H9 (cell line): Measurements from ENCODE around the gene RAD54L2. TPM values are rescaled to one million over a fixed set of nuclear protein-coding genes. Genes with fewer than 3 reads are reported as not detected.
"Not testable (repeated sequence)": the region's sequence is repeated elsewhere in the genome, so short reads cannot be mapped to it uniquely, and the experiment has no call there.

ENCODE experiments used
- DNase-seq: peaks from one replicate; pipeline ENCODE4 v3.0.0-alpha.2; 2017
- H2AFZ ChIP-seq: one replicate; pipeline ENCODE4 v1.6.1; 2013; ENCODE audit warnings: mild to moderate bottlenecking, low read length, control low read depth, moderate library complexity
- H2AK5ac ChIP-seq: 2 replicates; pipeline ENCODE4 v1.6.1; 2013; ENCODE audit warnings: low read length, control low read depth, mixed read lengths; ENCODE audit not compliant: insufficient read length
- H2BK120ac ChIP-seq: one replicate; pipeline ENCODE4 v1.6.1; 2013; ENCODE audit warnings: low read depth, mild to moderate bottlenecking, low read length, control low read depth, inconsistent platforms; ENCODE audit not compliant: poor library complexity, severe bottlenecking
- H2BK12ac ChIP-seq: 2 replicates; pipeline ENCODE4 v1.6.1; 2013; ENCODE audit warnings: low read length, control low read depth, mixed read lengths, low read depth; ENCODE audit not compliant: insufficient read length
- H2BK15ac ChIP-seq: 2 replicates; pipeline ENCODE4 v1.6.1; 2013; ENCODE audit warnings: low read depth, low read length, control low read depth
- H2BK20ac ChIP-seq: one replicate; pipeline ENCODE4 v1.6.1; 2013; ENCODE audit warnings: low read depth, mild to moderate bottlenecking, low read length, control low read depth, inconsistent platforms; ENCODE audit not compliant: poor library complexity, severe bottlenecking
- H2BK5ac ChIP-seq: 2 replicates; pipeline ENCODE4 v1.6.1; 2013; ENCODE audit warnings: low read length, control low read depth, mixed read lengths; ENCODE audit not compliant: insufficient read length
- H3K14ac ChIP-seq: 2 replicates; pipeline ENCODE4 v1.6.1; 2013; ENCODE audit warnings: low read length, control low read depth; ENCODE audit not compliant: insufficient read depth
- H3K18ac ChIP-seq: 2 replicates; pipeline ENCODE4 v1.6.1; 2013; ENCODE audit warnings: low read depth, mild to moderate bottlenecking, mixed read lengths, low read length, control low read depth; ENCODE audit not compliant: insufficient read length
- H3K23ac ChIP-seq: 2 replicates; pipeline ENCODE4 v1.6.1; 2013; ENCODE audit warnings: low read length, control low read depth, mixed read lengths, low read depth; ENCODE audit not compliant: insufficient read length
- H3K23me2 ChIP-seq: 2 replicates; pipeline ENCODE4 v1.6.1; 2013; ENCODE audit warnings: low read depth, mild to moderate bottlenecking, mixed read lengths, low read length, control low read depth; ENCODE audit not compliant: insufficient read length, poor library complexity, severe bottlenecking
- H3K27ac ChIP-seq: 2 replicates; pipeline ENCODE4 v1.5.1; 2013; ENCODE audit warnings: low read length, control low read depth, mixed read lengths, low read depth; ENCODE audit not compliant: insufficient read length
- H3K27me3 ChIP-seq: 2 replicates; pipeline ENCODE4 v1.6.1; 2013; ENCODE audit warnings: low read length, control low read depth, inconsistent platforms; ENCODE audit not compliant: insufficient read depth
- H3K4ac ChIP-seq: 2 replicates; pipeline ENCODE4 v1.6.1; 2013; ENCODE audit warnings: low read depth, mild to moderate bottlenecking, control low read depth, inconsistent platforms, low read length, moderate library complexity
- H3K4me1 ChIP-seq: 2 replicates; pipeline ENCODE4 v1.6.1; 2013; ENCODE audit warnings: low read length, control low read depth, inconsistent platforms; ENCODE audit not compliant: insufficient read depth
- H3K4me2 ChIP-seq: 2 replicates; pipeline ENCODE4 v1.6.1; 2013; ENCODE audit warnings: low read length, control low read depth, mixed read lengths; ENCODE audit not compliant: insufficient read length, insufficient read depth
- H3K56ac ChIP-seq: 2 replicates; pipeline ENCODE4 v1.6.1; 2013; ENCODE audit warnings: low read depth, mild to moderate bottlenecking, mixed read lengths, low read length, control low read depth; ENCODE audit not compliant: insufficient read length
- H3K79me1 ChIP-seq: 2 replicates; pipeline ENCODE4 v1.6.1; 2013; ENCODE audit warnings: low read depth, mild to moderate bottlenecking, moderate library complexity, low read length, control low read depth, inconsistent platforms; ENCODE audit not compliant: insufficient read depth, poor library complexity, severe bottlenecking
- H3K79me2 ChIP-seq: 2 replicates; pipeline ENCODE4 v1.6.1; 2013; ENCODE audit warnings: low read length, control low read depth, inconsistent platforms; ENCODE audit not compliant: insufficient read depth
- H3K9ac ChIP-seq: 2 replicates; pipeline ENCODE4 v1.6.1; 2013; ENCODE audit warnings: low read length, control low read depth, mixed read lengths; ENCODE audit not compliant: insufficient read length; ENCODE audit errors: extremely low read depth
- H3K9me3 ChIP-seq: one replicate; pipeline ENCODE4 v1.6.1; 2013; ENCODE audit warnings: low read depth, low read length, inconsistent platforms; ENCODE audit not compliant: control insufficient read depth
- H3T11ph ChIP-seq: one replicate; pipeline ENCODE4 v1.6.1; 2013; ENCODE audit warnings: mild to moderate bottlenecking, low read length, control low read depth, inconsistent platforms
- H4K20me1 ChIP-seq: one replicate; pipeline ENCODE4 v1.6.1; 2013; ENCODE audit not compliant: control insufficient read depth, insufficient read length, insufficient read depth
- H4K5ac ChIP-seq: 2 replicates; pipeline ENCODE4 v1.6.1; 2013; ENCODE audit warnings: low read depth, mild to moderate bottlenecking, mixed read lengths, low read length, control low read depth; ENCODE audit not compliant: insufficient read length
- H4K8ac ChIP-seq: replicated peaks from 2 replicates; pipeline ENCODE4 v1.6.1; 2013; ENCODE audit warnings: low read length, control low read depth, mixed read lengths, low read depth; ENCODE audit not compliant: insufficient read length
- H4K91ac ChIP-seq: 2 replicates; pipeline ENCODE4 v1.6.1; 2013; ENCODE audit warnings: low read depth, mild to moderate bottlenecking, moderate library complexity, mixed read lengths, low read length, control low read depth; ENCODE audit not compliant: insufficient read length
- H3K27ac Mint-ChIP-seq, 3 experiments: 2 replicates in 2 of 3; 3 replicates in 1 of 3; pipeline ENCODE4 v1.8.0; 2020 to 2021; ENCODE audit warnings: mixed read lengths in 3 of 3, mild to moderate bottlenecking in 1 of 3, moderate library complexity in 1 of 3
- H3K27me3 Mint-ChIP-seq: 2 replicates; pipeline ENCODE4 v1.8.0; 2021; ENCODE audit warnings: low read depth, mild to moderate bottlenecking, moderate library complexity, mixed read lengths
- H3K36me3 Mint-ChIP-seq, 3 experiments: 2 replicates in 2 of 3; 3 replicates in 1 of 3; pipeline ENCODE4 v1.8.0; 2020 to 2021; ENCODE audit warnings: low read depth in 3 of 3, mixed read lengths in 3 of 3; ENCODE audit not compliant: insufficient read depth in 1 of 3
- H3K4me1 Mint-ChIP-seq, 2 experiments: 2 replicates each; pipeline ENCODE4 v1.8.0; 2020; ENCODE audit warnings: mixed read lengths in 2 of 2
- H3K4me3 Mint-ChIP-seq, 2 experiments: 2 replicates in 1 of 2; 3 replicates in 1 of 2; pipeline ENCODE4 v1.8.0; 2020 to 2021; ENCODE audit warnings: mild to moderate bottlenecking in 2 of 2, mixed read lengths in 2 of 2, moderate library complexity in 1 of 2
- H3K9me3 Mint-ChIP-seq, 2 experiments: 2 replicates in 1 of 2; 3 replicates in 1 of 2; pipeline ENCODE4 v1.8.0; 2020; ENCODE audit warnings: mild to moderate bottlenecking in 2 of 2, mixed read lengths in 2 of 2, moderate library complexity in 1 of 2
- CTCF ChIP-seq: fragments of 200-600 bp; sonication (generic); conservative IDR thresholded peaks from 3 replicates; pipeline ENCODE4 v1.8.0; 2021; ENCODE audit warnings: antibody characterized with exemption, mild to moderate bottlenecking
- WGBS: extraction: QIAGEN DNeasy Blood & Tissue Kit; methylation state at CpG from one replicate; pipeline ENCODE4 v1.1.7; 2013; ENCODE audit warnings: missing lambda C conversion rate, low lambda C conversion rate, mixed read lengths; ENCODE audit not compliant: insufficient read length; ENCODE audit errors: extremely low coverage; 5-methylcytosine and 5-hydroxymethylcytosine counted together
- total RNA-seq: library from RNA; stranded (reverse); gene quantifications from 2 replicates; pipeline ENCODE4 v1.2.1, GENCODE V29; 2021

The RAD54L2 gene
- total RNA-seq, 1 experiment from 2014 or later: 40.7 TPM

DNA sequence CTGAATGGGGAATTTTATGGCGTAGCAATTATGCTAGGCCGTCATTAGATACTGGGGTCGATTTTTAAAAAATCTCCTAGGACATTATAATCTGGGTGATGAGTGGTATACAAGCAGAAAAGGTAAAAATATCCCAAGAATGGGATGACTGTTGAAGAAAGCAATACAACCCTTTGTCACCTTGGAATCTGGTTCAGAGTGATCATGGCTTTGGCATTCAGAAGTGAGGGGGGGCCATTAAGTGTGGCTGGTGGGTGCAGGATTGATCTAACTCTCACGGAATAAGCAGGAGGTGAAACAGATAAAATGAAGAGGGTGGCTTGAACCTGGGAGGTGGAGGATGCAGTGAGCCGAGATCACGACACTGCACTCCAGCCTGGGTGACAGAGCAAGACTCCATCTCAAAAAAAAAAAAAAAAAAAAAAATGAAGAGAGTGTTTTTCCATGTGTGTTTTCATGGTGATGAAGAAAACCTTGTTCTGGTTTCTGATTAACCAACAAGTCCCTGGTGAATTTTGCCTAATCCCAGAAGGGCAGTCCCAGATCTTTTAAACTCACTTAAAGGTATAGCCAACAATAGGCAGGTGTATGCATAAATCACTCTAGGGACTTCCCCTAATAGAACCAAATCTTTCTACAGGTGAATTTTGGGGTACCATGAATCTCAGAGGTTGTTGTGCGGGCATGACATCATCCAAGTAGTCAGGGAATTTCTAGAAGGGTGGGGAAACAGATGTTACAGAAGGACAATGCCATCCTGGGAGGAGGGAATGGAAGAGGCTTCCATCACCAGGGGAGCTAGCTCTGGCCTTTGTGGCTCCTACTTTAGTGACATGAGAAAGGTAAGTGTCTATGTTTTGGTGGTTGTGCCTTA is 3.1 kb upstream of the RAD54L2 start:
- no peaks in the 10 kb centered on the region for H4K20me1 ChIP-seq
- H3K4me1 ChIP-seq: peaks cover 3% of the 10 kb centered on the region
- H2BK5ac ChIP-seq: no peak overlapping the region
- WGBS: no CpG with 5 or more reads among the region's 7 CpGs
- H3K27me3 ChIP-seq: no peaks in the 10 kb centered on the region
- no peak overlapping the region for H2BK20ac ChIP-seq
- no peak overlapping the region for H3K27ac ChIP-seq
- H3K18ac ChIP-seq: no peak overlapping the region
- H3K9me3 Mint-ChIP-seq: no peaks in the 10 kb centered on the region
- H2AK5ac ChIP-seq: no peak overlapping the region
- TF ChIP-seq CTCF: no peak
- H3K23ac ChIP-seq: no peak overlapping the region
- H3K4me2 ChIP-seq: no peak overlapping the region
- no peak for DNase-seq
- peaks cover 5% of the 10 kb centered on the region for H3K79me1 ChIP-seq
- H3K36me3 Mint-ChIP-seq: no peaks in the 10 kb centered on the region; a peak in 1 of 7 replicates
- H2BK120ac ChIP-seq: no peak overlapping the region
- H3K27ac Mint-ChIP-seq: no peak overlapping the region; a peak in 1 of 7 replicates
- H3K14ac ChIP-seq: no peak overlapping the region
- no peak overlapping the region for H2BK12ac ChIP-seq
- H2BK15ac ChIP-seq: no peak overlapping the region
- H4K5ac ChIP-seq: no peak overlapping the region
- H3K56ac ChIP-seq: no peak overlapping the region
- no peak overlapping the region for H3T11ph ChIP-seq
- H3K4me1 Mint-ChIP-seq: peaks cover 18 to 27% of the 10 kb centered on the region in 2 experiments
- peaks cover 10% of the 10 kb centered on the region; the same call in 1 of the 2 replicates for H3K79me2 ChIP-seq
- no peak overlapping the region for H2AFZ ChIP-seq
- H3K4ac ChIP-seq: no peak overlapping the region
- no peak overlapping the region for H3K9ac ChIP-seq
- 0 out of 5 replicates have a peak overlapping the region, but pooled peaks of 1 of the 2 experiments have one; percentile 1 for H3K4me3 Mint-ChIP-seq
- H4K91ac ChIP-seq: no peak overlapping the region
- H4K8ac ChIP-seq: no peak overlapping the region
- H3K27me3 Mint-ChIP-seq: peaks cover 5% of the 10 kb centered on the region
- H3K23me2 ChIP-seq: peaks cover 13% of the 10 kb centered on the region
- no peaks in the 10 kb centered on the region for H3K9me3 ChIP-seq

DNA sequence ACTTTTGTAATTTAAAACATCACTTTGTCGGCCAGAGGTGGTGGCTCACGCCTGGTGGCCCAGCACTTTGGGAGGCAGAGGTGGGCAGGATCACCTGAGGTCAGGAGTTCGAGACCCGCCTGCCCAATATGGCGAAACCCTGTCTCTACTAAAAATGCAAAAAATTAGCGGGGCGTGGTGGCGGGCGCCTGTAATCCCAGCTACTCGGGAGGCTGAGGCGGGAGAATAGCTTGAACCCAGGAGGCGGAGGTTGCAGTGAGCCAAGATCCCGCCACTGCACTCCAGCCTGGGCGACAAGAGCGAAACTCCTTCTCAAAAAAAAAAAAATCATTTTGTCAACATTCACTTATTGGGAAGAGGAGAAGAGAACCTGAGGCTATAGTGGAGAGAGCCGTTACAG is 888 bp upstream of the RAD54L2 start:
- H4K91ac ChIP-seq, H2BK20ac ChIP-seq, H2BK5ac ChIP-seq, H2AFZ ChIP-seq, H3K18ac ChIP-seq, H2BK12ac ChIP-seq, H2BK15ac ChIP-seq, H3K27ac ChIP-seq, H3K4me1 ChIP-seq, H2AK5ac ChIP-seq, H3K9ac ChIP-seq, H4K20me1 ChIP-seq, H3K9me3 Mint-ChIP-seq, H3K23ac ChIP-seq, H3K56ac ChIP-seq, H3K27me3 Mint-ChIP-seq, H3T11ph ChIP-seq, H3K27me3 ChIP-seq, H4K5ac ChIP-seq, H3K4ac ChIP-seq, H4K8ac ChIP-seq, H3K14ac ChIP-seq, H3K79me1 ChIP-seq, DNase-seq, H2BK120ac ChIP-seq, H3K9me3 ChIP-seq: not testable (repeated sequence)
- peak overlapping the region; percentile 79 to 91 for H3K4me3 Mint-ChIP-seq
- Histone ChIP-seq H3K79me2 (peaks cover 13% of the 10 kb centered on the region; the same call in 1 of the 2 replicates), H3K23me2 (peaks cover 13% of the 10 kb centered on the region), H3K4me2 (peak overlapping the region; percentile 89)
- peak overlapping the region; percentile 58 to 92 (median 85); a peak in 3 of 7 replicates for H3K27ac Mint-ChIP-seq
- no CpG with 5 or more reads among the region's 16 CpGs for WGBS
- peaks cover 22 to 27% of the 10 kb centered on the region in 2 experiments for H3K4me1 Mint-ChIP-seq
- H3K36me3 Mint-ChIP-seq: peaks cover 0 to 13% (median 12%) of the 10 kb centered on the region in 3 experiments
